Coronary artery (tissue), 2 donors: Measurements from ENCODE around the gene PLOD2.

Experiments used
- DNase-seq: peaks from one replicate; pipeline ENCODE4 v3.0.0-alpha.2; 2017; ENCODE audit warnings: low spot score
- H3K27ac ChIP-seq, 2 donors: fragments of 200-600 bp; sonication (generic); one replicate each; pipeline ENCODE4 v1.5.1; 2016 to 2019
- H3K4me3 ChIP-seq: fragments of 200-600 bp; sonication (generic); 2 replicates; pipeline ENCODE4 v1.5.1; 2016; ENCODE audit warnings: mild to moderate bottlenecking, moderate library complexity
- CTCF ChIP-seq: fragments of 200-600 bp; sonication (generic); IDR thresholded peaks from one replicate; pipeline ENCODE4 v1.5.1; 2019; ENCODE audit warnings: antibody characterized with exemption

Gene PLOD2

GRCh38 chr3:146040630-146041029, 120.4 kb downstream of the PLOD2 start:
- no peak for TF ChIP-seq CTCF
- DNase-seq = no peak
- H3K27ac ChIP-seq = no peak overlapping the region
- H3K4me3 ChIP-seq = no peak overlapping the region

- no peak overlapping the region for H3K27ac ChIP-seq
- H3K4me3 ChIP-seq = no peak overlapping the region
- no peak for TF ChIP-seq CTCF
- DNase-seq = no peak
These were observed 123.3 kb downstream of the PLOD2 start for GRCh38 chr3:146037697-146038096.

GRCh38 chr3:146036281-146036680, 124.7 kb downstream of the PLOD2 start:
- H3K27ac ChIP-seq = no peak overlapping the region
- TF ChIP-seq CTCF = no peak
- DNase-seq = no peak
- H3K4me3 ChIP-seq = no peak overlapping the region

- TF ChIP-seq CTCF = no peak
- no peak for DNase-seq
- Histone ChIP-seq H3K4me3 (no peak overlapping the region), H3K27ac (no peak overlapping the region)
These were observed 125.6 kb downstream of the PLOD2 start for GRCh38 chr3:146035366-146035765.

GRCh38 chr3:146033950-146034349, 127.0 kb downstream of the PLOD2 start:
- TF ChIP-seq CTCF = no peak
- DNase-seq = no peak
- no peak overlapping the region for H3K27ac ChIP-seq
- H3K4me3 ChIP-seq = no peak overlapping the region

GRCh38 chr3:146026547-146026946, 134.4 kb downstream of the PLOD2 start:
- no peak overlapping the region for H3K4me3 ChIP-seq
- no peak overlapping the region for H3K27ac ChIP-seq
- no peak for DNase-seq
- TF ChIP-seq CTCF = no peak

GRCh38 chr3:146024260-146024659, 136.7 kb downstream of the PLOD2 start:
- no peak overlapping the region for H3K4me3 ChIP-seq
- H3K27ac ChIP-seq = no peak overlapping the region
- no peak for TF ChIP-seq CTCF
- DNase-seq = no peak
